Thyroid gland (tissue), 4 donors: ENCODE data around the gene FOXR1. TPM values are rescaled to one million over a fixed set of nuclear protein-coding genes. Genes with fewer than 3 reads are reported as not detected.

ENCODE experiments used
- DNase-seq, 2 donors: peaks; one replicate each; pipeline ENCODE4 v3.0.0-alpha.2; 2019
- H3K27ac ChIP-seq, 3 donors: fragments of 200-600 bp; sonication (generic); 1 replicate in 2 of 3; 2 replicates in 1 of 3; pipeline ENCODE4 v1.5.1; 2016 to 2019; ENCODE audit warnings: mild to moderate bottlenecking in 1 of 3, moderate library complexity in 1 of 3
- H3K27me3 ChIP-seq: fragments of 200-600 bp; sonication (generic); one replicate; pipeline ENCODE4 v1.5.1; 2019
- H3K36me3 ChIP-seq, 2 donors: fragments of 200-600 bp; sonication (generic); one replicate each; pipeline ENCODE4 v1.5.1; 2016 to 2019
- H3K4me1 ChIP-seq, 2 donors: fragments of 200-600 bp; sonication (generic); one replicate each; pipeline ENCODE4 v1.5.1; 2017 to 2019
- H3K4me3 ChIP-seq, 3 donors: fragments of 200-600 bp; sonication (generic); replicated peaks in 1 of 3; 1 replicate in 2 of 3; 2 replicates in 1 of 3; pipeline ENCODE4 v1.5.1; 2016; ENCODE audit warnings: mild to moderate bottlenecking in 1 of 3
- H3K9me3 ChIP-seq: fragments of 200-600 bp; sonication (generic); one replicate; pipeline ENCODE4 v1.5.1; 2017
- CTCF ChIP-seq, 6 experiments: fragments of 200-600 bp in 3 of 6; fragments of 450-650 bp in 3 of 6; sonication (generic) in 3 of 6; IDR thresholded peaks; one replicate each; pipeline ENCODE4 v1.5.1; 2016 to 2019; ENCODE audit warnings: antibody characterized with exemption in 6 of 6, mild to moderate bottlenecking in 2 of 6, inconsistent platforms in 1 of 6, moderate library complexity in 1 of 6
- POLR2A ChIP-seq, 2 donors: fragments of 450-650 bp; IDR thresholded peaks; one replicate each; pipeline ENCODE4 v1.6.1; 2017; ENCODE audit warnings: antibody characterized with exemption in 2 of 2, mild to moderate bottlenecking in 2 of 2, moderate library complexity in 1 of 2
- WGBS, 2 donors: methylation state at CpG; one replicate each; pipeline ENCODE4 v1.1.5; 2017; 5-methylcytosine and 5-hydroxymethylcytosine counted together
- intact Hi-C: fragments of 100-400 bp; cut with DNase I; formaldehyde crosslinking; loops from one replicate; pipeline ENCODE4 v1.15.1; 2023
- total RNA-seq, 4 donors: library from RNA; depleted of rRNA; stranded (reverse); fragments of >200 nt; gene quantifications; one replicate each; pipeline ENCODE4 v1.2.3, GENCODE V29; 2016

Gene FOXR1
- total RNA-seq, 4 donors from 2014 or later: not detected

GRCh38 chr11:118938491-118939403 lies 32.8 kb upstream of the FOXR1 start:
- 62 to 66% methylated on average over 11 of the region's 11 CpGs for WGBS, 2 donors
- Histone ChIP-seq H3K27ac (no peak overlapping the region), H3K4me3 (no peak overlapping the region), H3K36me3 (no peaks in the 10 kb centered on the region), H3K4me1 (peaks cover 0 to 1% of the 10 kb centered on the region in 2 donors), H3K27me3 (no peaks in the 10 kb centered on the region), H3K9me3 (no peaks in the 10 kb centered on the region)
- TF ChIP-seq POLR2A (IDR thresholded peaks at IDR 0.05): no peak
- TF ChIP-seq CTCF (IDR thresholded peaks at IDR 0.05): no peak
- intact Hi-C loops: no loop called here
- DNase-seq: peak; percentile 42 to 47

- no peaks in the 10 kb centered on the region for H3K9me3 ChIP-seq
- TF ChIP-seq CTCF (IDR thresholded peaks at IDR 0.05): no peak
- no peak for TF ChIP-seq POLR2A (IDR thresholded peaks at IDR 0.05)
- no peak overlapping the region for H3K4me3 ChIP-seq
- 43 to 44% methylated on average over 8 of the region's 8 CpGs for WGBS, 2 donors
- H3K4me1 ChIP-seq: no peaks in the 10 kb centered on the region
- no peak for DNase-seq
- no peak overlapping the region for H3K27ac ChIP-seq
- no peaks in the 10 kb centered on the region for H3K36me3 ChIP-seq
- H3K27me3 ChIP-seq: no peaks in the 10 kb centered on the region
- intact Hi-C loops: no loop called here
Observed at GRCh38 chr11:118939404-118939915, 32.1 kb upstream of the FOXR1 start.

- Histone ChIP-seq H3K9me3 (no peaks in the 10 kb centered on the region), H3K27ac (no peak overlapping the region), H3K4me1 (no peaks in the 10 kb centered on the region), H3K36me3 (no peaks in the 10 kb centered on the region), H3K27me3 (no peaks in the 10 kb centered on the region), H3K4me3 (no peak overlapping the region)
- no peak for DNase-seq
- no peak for TF ChIP-seq POLR2A (IDR thresholded peaks at IDR 0.05)
- no peak for TF ChIP-seq CTCF (IDR thresholded peaks at IDR 0.05)
- 48 to 55% methylated on average over 11 to 12 of the region's 13 CpGs for WGBS, 2 donors
- intact Hi-C loops: no loop called here
Observed at GRCh38 chr11:118939953-118940598, 31.5 kb upstream of the FOXR1 start.

GRCh38 chr11:118947091-118947490 lies 24.5 kb upstream of the FOXR1 start:
- H3K9me3 ChIP-seq: no peaks in the 10 kb centered on the region
- H3K27me3 ChIP-seq: no peaks in the 10 kb centered on the region
- intact Hi-C loops: no loop called here
- H3K36me3 ChIP-seq: no peaks in the 10 kb centered on the region
- no peak overlapping the region for H3K4me3 ChIP-seq
- H3K4me1 ChIP-seq: no peaks in the 10 kb centered on the region
- 35 to 37% methylated on average over 2 of the region's 2 CpGs for WGBS, 2 donors
- no peak for TF ChIP-seq POLR2A (IDR thresholded peaks at IDR 0.05)
- TF ChIP-seq CTCF (IDR thresholded peaks at IDR 0.05): no peak
- no peak for DNase-seq
- no peak overlapping the region for H3K27ac ChIP-seq

GRCh38 chr11:118948000-118948399 lies 23.6 kb upstream of the FOXR1 start:
- H3K36me3 ChIP-seq: no peaks in the 10 kb centered on the region
- DNase-seq: no peak
- no peaks in the 10 kb centered on the region for H3K4me1 ChIP-seq
- H3K4me3 ChIP-seq: no peak overlapping the region
- H3K9me3 ChIP-seq: no peaks in the 10 kb centered on the region
- H3K27ac ChIP-seq: no peak overlapping the region
- no peaks in the 10 kb centered on the region for H3K27me3 ChIP-seq
- WGBS, 2 donors: 75 to 83% methylated on average over 3 of the region's 3 CpGs
- no peak for TF ChIP-seq POLR2A (IDR thresholded peaks at IDR 0.05)
- TF ChIP-seq CTCF (IDR thresholded peaks at IDR 0.05): no peak
- intact Hi-C loops: no loop called here
